ENCODE results near the gene ADARB2.

GRCh38 chr10:1577945-1578344, 159.4 kb downstream of the ADARB2 start:
- TF ChIP-seq POLR2A (IDR thresholded peaks at IDR 0.05; ENCODE audit: low read depth, low read length) (no peak), POLR2AphosphoS5 (IDR thresholded peaks at IDR 0.05; ENCODE audit: low read depth, low read length) (no peak), POU2F2 (IDR thresholded peaks at IDR 0.05; ENCODE audit: low read depth, low read length) (no peak), TAF1 (IDR thresholded peaks at IDR 0.05; ENCODE audit: low read depth, low read length) (no peak), PAX5 (IDR thresholded peaks at IDR 0.05; ENCODE audit: insufficient read depth, low read length, severe bottlenecking) (no peak)
